Endothelial cell of umbilical vein (primary cell): ENCODE data around the gene KIAA1755. TPM values are rescaled to one million over a fixed set of nuclear protein-coding genes. Genes with fewer than 3 reads are reported as not detected.

Source experiments
- BruUV-seq: library from RNA; stranded (reverse); fragments of 400-500 nt; replicated peaks from 2 replicates; lab custom pipeline; 2021; lab: Mats Ljungman, UMichigan
- CTCF ChIA-PET: fragments of 300-600, 350-600 bp; sonication (Branson Sonifier 250); formaldehyde crosslinking; loops from one replicate; lab custom pipeline; 2021; ENCODE audit warnings: antibody characterized with exemption, inconsistent platforms; lab: Charles Lee
- POLR2A ChIA-PET: fragments of 300-600, 350-600 bp; sonication (Branson Sonifier 250); formaldehyde crosslinking; loops from one replicate; lab custom pipeline; 2021; ENCODE audit warnings: antibody characterized with exemption, inconsistent platforms; lab: Charles Lee
- DNase-seq: peaks from one replicate; pipeline ENCODE4 v3.0.0-alpha.2; 2011; ENCODE audit warnings: low read depth, low spot score
- FAIRE-seq: peaks from 2 replicates; lab custom pipeline; 2011; peaks lifted over from hg19 to GRCh38; lab: Jason Lieb, UNC
- H2AFZ ChIP-seq: 2 replicates; pipeline ENCODE4 v1.6.0; 2012; ENCODE audit warnings: low read depth, low read length, control low read depth, inconsistent platforms
- H3K27ac ChIP-seq: 2 replicates; pipeline ENCODE4 v1.5.1; 2011; ENCODE audit warnings: low read depth, mild to moderate bottlenecking, control low read depth, low read length, moderate library complexity; ENCODE audit not compliant: insufficient read depth
- H3K27me3 ChIP-seq, 2 experiments: 2 replicates each; pipeline versions ENCODE4 v1.6.0 to v1.6.1; 2011; ENCODE audit warnings: low read length in 2 of 2, mixed read lengths in 1 of 2; ENCODE audit not compliant: control insufficient read depth in 2 of 2, insufficient read depth in 2 of 2
- H3K36me3 ChIP-seq, 2 experiments: 2 replicates in 1 of 2; 3 replicates in 1 of 2; pipeline ENCODE4 v1.5.1; 2011; ENCODE audit warnings: low read length in 2 of 2, mild to moderate bottlenecking in 1 of 2, moderate library complexity in 1 of 2; ENCODE audit not compliant: control insufficient read depth in 2 of 2, insufficient read depth in 2 of 2; ENCODE audit errors: extremely low read depth in 1 of 2
- H3K4me1 ChIP-seq: 3 replicates; pipeline ENCODE4 v1.5.1; 2011; ENCODE audit warnings: mild to moderate bottlenecking, low read length; ENCODE audit not compliant: control insufficient read depth, insufficient read depth; ENCODE audit errors: extremely low read depth
- H3K4me2 ChIP-seq: 2 replicates; pipeline ENCODE4 v1.6.1; 2011; ENCODE audit warnings: low read length, control low read depth, mixed read lengths; ENCODE audit not compliant: insufficient read depth
- H3K4me3 ChIP-seq, 3 experiments: fragments of 200-600 bp in 1 of 3; sonication (generic), shearing (Covaris generic) in 1 of 3; replicated peaks in 1 of 3; 2 replicates each; pipeline ENCODE4 v1.5.1; 2011 to 2016; ENCODE audit warnings: control low read depth in 3 of 3, low read length in 3 of 3, mild to moderate bottlenecking in 2 of 3, inconsistent platforms in 1 of 3, low read depth in 1 of 3, moderate library complexity in 1 of 3; ENCODE audit not compliant: insufficient read depth in 1 of 3
- H3K79me2 ChIP-seq: 2 replicates; pipeline ENCODE4 v1.6.0; 2012; ENCODE audit warnings: low read length, inconsistent platforms; ENCODE audit not compliant: control insufficient read depth, insufficient read depth
- H3K9ac ChIP-seq: replicated peaks from 2 replicates; pipeline ENCODE3; 2011; ENCODE audit warnings: low read length, control low read depth; ENCODE audit not compliant: insufficient read depth; ENCODE audit errors: extremely low read depth
- H3K9me1 ChIP-seq: replicated peaks from 3 replicates; pipeline ENCODE4 v1.6.0; 2011; ENCODE audit warnings: mild to moderate bottlenecking, low read length; ENCODE audit not compliant: control insufficient read depth, insufficient read depth; ENCODE audit errors: extremely low read depth
- H3K9me3 ChIP-seq: replicated peaks from 2 replicates; pipeline ENCODE4 v1.5.1; 2012; ENCODE audit warnings: low read length, inconsistent platforms; ENCODE audit not compliant: control insufficient read depth, insufficient read depth
- H4K20me1 ChIP-seq: replicated peaks from 2 replicates; pipeline ENCODE3; 2011; ENCODE audit warnings: mild to moderate bottlenecking, low read length; ENCODE audit not compliant: control insufficient read depth, insufficient read depth; ENCODE audit errors: extremely low read depth
- CTCF ChIP-seq, 2 donors: IDR thresholded peaks; 1 replicate in 1 of 2; 2 replicates in 1 of 2; pipeline ENCODE4 v1.5.1; 2011; ENCODE audit warnings: low read length in 2 of 2, mild to moderate bottlenecking in 2 of 2, moderate library complexity in 2 of 2, control low read depth in 1 of 2, inconsistent platforms in 1 of 2, low read depth in 1 of 2; ENCODE audit not compliant: insufficient read depth in 1 of 2; ENCODE audit errors: extremely low read depth in 1 of 2
- EZH2 ChIP-seq: IDR thresholded peaks from 2 replicates; pipeline ENCODE4 v1.6.1; 2012; ENCODE audit warnings: borderline replicate concordance, low read depth, mild to moderate bottlenecking, moderate library complexity, low read length, inconsistent platforms; ENCODE audit not compliant: severe bottlenecking
- FOS ChIP-seq: IDR thresholded peaks from 2 replicates; pipeline ENCODE4 v1.6.1; 2011; ENCODE audit warnings: mild to moderate bottlenecking, low read length, moderate library complexity, borderline replicate concordance; ENCODE audit not compliant: insufficient read depth
- GATA2 ChIP-seq: IDR thresholded peaks from 2 replicates; pipeline ENCODE4 v1.7.0; 2011; ENCODE audit warnings: low read depth, mild to moderate bottlenecking, moderate library complexity, mixed read lengths, low read length; ENCODE audit not compliant: insufficient read length, insufficient read depth
- JUN ChIP-seq: IDR thresholded peaks from 2 replicates; pipeline ENCODE4 v1.6.1; 2011; ENCODE audit warnings: borderline replicate concordance, low read depth; ENCODE audit not compliant: insufficient read length, insufficient read depth
- MAX ChIP-seq: IDR thresholded peaks from 2 replicates; pipeline ENCODE4 v1.6.1; 2011; ENCODE audit not compliant: insufficient read depth, insufficient read length
- MYC ChIP-seq: IDR thresholded peaks from one replicate; pipeline ENCODE4 v1.6.1; 2011; ENCODE audit warnings: mild to moderate bottlenecking, low read depth, low read length
- POLR2A ChIP-seq: IDR thresholded peaks from 2 replicates; pipeline ENCODE4 v1.6.1; 2012; ENCODE audit warnings: low read depth, mild to moderate bottlenecking, control low read depth, low read length
- POLR2AphosphoS5 ChIP-seq: IDR thresholded peaks from 2 replicates; pipeline ENCODE4 v1.6.1; 2012; ENCODE audit warnings: low read depth, mild to moderate bottlenecking, control low read depth, low read length, moderate library complexity; ENCODE audit not compliant: insufficient read depth
- dilution Hi-C: fragments of 300-500 bp; cut with MboI; formaldehyde crosslinking; loops from one replicate; pipeline ENCODE4 v1.15.0; 2019; ENCODE audit warnings: low sequenced_read_pairs; ENCODE audit not compliant: extremely low pct_ligation_motif_present
- intact Hi-C: fragments of 100-400 bp; cut with micrococcal nuclease; formaldehyde crosslinking; loops from one replicate; pipeline ENCODE4 v1.10.0; 2022
- polyA plus RNA-seq, 4 experiments: library from polyadenylated mRNA; depleted of rRNA in 3 of 4; stranded (reverse) in 3 of 4; unstranded in 1 of 4; fragments of >200 nt; gene quantifications; 2 replicates each; pipeline versions ENCODE4 v1.2.1 to v1.2.3, GENCODE V29; 2011 to 2012; ENCODE audit warnings: missing spikeins in 1 of 4
- total RNA-seq: library from RNA; stranded (reverse); gene quantifications from 2 replicates; pipeline ENCODE4 v1.2.3, GENCODE V29; 2021

Gene KIAA1755
- total and polyA plus RNA-seq, 2 donors (not counting 3 experiments of a cell fraction or from before 2014, with no cell fraction given), result 0.36 to 0.51 TPM

DNA sequence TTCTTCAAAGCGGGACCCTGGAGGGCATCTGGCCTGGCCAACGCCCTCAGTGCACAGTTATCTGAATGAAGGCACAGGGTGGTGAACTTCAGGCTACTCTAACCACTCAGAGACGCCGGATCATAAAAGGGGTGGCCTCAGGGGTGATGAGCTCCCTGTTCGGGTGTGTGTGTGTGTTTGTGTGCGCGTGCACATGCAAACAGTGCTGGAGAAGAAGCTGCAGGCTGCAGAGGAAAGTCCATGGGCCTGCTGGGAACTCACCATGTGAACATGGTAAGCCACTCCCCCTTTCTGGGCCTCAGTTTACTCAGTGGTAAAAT lies 42.0 kb downstream of the KIAA1755 start:
- CTCF ChIA-PET, result interaction anchor here (1.3 to 9.5 kb wide), 9 partner anchors 48 to 654 kb away, joined by 3 to 156 read pairs (median 25); partner anchors contain the start of gene TGM2
- intact Hi-C loops (no loop called here), dilution Hi-C loops (no loop called here)
- Histone ChIP-seq H3K4me3 (no peak overlapping the region), H3K27me3 (no peaks in the 10 kb centered on the region), H4K20me1 (no peaks in the 10 kb centered on the region), H3K9me1 (no peaks in the 10 kb centered on the region), H3K9me3 (no peaks in the 10 kb centered on the region), H2AFZ (no peak overlapping the region), H3K9ac (no peak overlapping the region), H3K79me2 (no peaks in the 10 kb centered on the region), H3K4me1 (peaks cover 13% of the 10 kb centered on the region), H3K27ac (no peak overlapping the region), H3K36me3 (no peaks in the 10 kb centered on the region), H3K4me2 (no peak overlapping the region)
- TF ChIP-seq FOS, result no peak
- no peak for TF ChIP-seq POLR2AphosphoS5
- no peak for TF ChIP-seq CTCF (IDR thresholded peaks at IDR 0.05; ENCODE audit: extremely low read depth in 1 of 2, insufficient read depth in 1 of 2, low read depth in 1 of 2, low read length in 2 of 2)
- no peak for TF ChIP-seq MAX
- TF ChIP-seq GATA2, result no peak
- TF ChIP-seq MYC, result no peak
- TF ChIP-seq JUN, result no peak
- no peak for TF ChIP-seq EZH2
- TF ChIP-seq POLR2A, result no peak
- BruUV-seq, result no TSS peak
- FAIRE-seq (no peak), DNase-seq (no peak)
- POLR2A ChIA-PET, result no interaction called here
